ENCODE measurements around the gene CRY2.

The CRY2 gene

DNA sequence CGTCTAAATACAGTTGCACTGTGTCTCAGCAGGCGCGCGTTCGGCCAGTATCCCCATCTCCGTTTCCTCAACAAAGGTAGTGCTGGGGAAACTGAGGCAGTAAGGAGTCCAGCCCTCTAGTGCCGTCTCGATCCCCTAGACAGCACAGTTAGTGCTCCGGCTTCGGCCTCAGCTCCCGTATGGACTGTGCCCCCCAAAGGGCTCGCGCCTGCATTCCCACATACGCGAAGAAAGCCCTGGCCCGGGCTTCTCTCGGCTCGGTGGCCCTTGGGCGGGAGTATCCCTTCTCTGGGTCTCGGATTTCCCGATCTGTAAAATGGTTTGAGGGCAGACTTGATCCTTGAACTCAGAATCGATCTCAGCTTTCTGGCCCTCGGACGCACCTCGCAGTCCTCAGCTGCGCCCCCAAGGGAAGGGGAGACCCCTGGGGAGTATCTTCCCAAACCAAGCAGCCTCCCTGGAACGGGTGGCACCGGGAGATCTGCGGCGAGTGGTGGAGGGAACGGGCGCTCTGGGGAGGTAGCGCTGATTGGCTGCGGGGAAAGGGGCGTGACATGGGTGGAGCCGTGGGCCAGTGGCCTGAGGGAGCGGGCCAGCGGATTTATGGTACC lies 71.2 kb downstream of the CRY2 start:
- peak; percentile 46 for DNase-seq (ENCODE audit: low read depth)

DNA sequence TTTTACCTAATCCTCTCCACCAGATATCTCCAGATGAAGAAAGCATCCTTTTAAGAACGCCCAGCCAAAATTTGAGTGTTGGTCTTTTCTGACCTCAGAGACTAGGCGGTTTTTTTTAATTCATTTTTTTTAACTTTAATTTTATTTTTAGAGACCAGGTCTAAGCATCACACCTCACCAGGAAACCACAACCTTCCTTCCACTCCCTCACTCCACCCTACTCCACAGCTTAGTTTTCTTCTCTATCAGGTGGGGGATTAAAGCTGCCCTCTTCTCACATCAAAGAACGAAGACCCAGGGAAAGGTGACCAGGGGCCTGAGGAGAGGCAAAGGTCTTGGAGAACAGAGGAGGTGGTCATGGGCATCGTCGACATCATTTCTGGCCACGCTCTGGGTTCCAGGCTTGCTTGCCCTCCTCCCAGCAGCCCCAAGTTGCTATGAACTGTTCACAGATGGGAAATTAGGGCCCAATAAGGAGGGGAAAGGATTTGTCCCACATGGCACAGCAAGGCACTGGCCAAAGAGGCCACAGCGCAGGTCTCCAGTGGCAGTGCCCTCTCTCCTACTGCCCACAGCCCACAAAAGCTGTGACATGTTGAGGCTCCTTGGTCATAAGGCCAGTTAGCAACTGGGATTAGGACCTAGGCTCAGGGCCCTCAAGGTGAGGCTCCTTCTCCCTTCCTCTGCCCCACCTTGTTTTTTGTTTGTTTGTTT lies 71.8 kb downstream of the CRY2 start:
- DNase-seq (ENCODE audit: low read depth) = no peak

DNA sequence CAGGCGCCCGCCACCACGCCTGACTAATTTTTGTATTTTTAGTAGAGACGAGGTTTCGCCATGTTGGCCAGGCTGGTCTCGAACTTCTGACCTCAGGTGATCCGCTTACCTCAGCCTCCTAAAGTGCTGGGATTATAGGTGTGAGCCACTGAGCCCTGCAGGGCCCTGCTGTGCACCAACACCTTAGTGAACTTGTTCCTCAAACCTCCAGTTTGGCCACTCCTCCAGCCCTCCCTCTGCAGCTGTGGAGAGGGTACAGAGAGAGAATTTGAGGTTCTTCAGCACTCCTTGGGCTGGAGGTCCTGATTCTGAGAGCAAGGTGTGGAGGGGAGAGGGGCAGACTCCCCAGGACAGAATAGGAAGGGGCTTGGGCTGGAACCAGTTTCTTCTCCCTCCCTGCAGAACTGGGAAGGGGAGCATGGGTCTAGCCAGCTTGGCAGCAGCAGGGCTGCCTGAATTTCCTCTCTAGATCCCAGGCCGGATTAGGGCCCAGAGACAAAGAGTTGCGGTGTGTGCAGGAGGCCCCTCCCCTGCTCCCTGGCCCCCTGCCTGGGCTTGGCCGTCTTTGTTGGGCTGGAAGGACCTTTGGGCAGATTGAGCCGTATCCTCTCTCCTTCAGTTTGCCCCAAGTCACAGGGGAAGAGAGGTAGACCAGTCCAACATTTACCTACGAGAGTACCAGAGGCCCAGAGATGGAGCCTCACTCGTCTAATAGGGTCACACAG lies 72.7 kb downstream of the CRY2 start:
- no peak for DNase-seq (ENCODE audit: low read depth)

DNA sequence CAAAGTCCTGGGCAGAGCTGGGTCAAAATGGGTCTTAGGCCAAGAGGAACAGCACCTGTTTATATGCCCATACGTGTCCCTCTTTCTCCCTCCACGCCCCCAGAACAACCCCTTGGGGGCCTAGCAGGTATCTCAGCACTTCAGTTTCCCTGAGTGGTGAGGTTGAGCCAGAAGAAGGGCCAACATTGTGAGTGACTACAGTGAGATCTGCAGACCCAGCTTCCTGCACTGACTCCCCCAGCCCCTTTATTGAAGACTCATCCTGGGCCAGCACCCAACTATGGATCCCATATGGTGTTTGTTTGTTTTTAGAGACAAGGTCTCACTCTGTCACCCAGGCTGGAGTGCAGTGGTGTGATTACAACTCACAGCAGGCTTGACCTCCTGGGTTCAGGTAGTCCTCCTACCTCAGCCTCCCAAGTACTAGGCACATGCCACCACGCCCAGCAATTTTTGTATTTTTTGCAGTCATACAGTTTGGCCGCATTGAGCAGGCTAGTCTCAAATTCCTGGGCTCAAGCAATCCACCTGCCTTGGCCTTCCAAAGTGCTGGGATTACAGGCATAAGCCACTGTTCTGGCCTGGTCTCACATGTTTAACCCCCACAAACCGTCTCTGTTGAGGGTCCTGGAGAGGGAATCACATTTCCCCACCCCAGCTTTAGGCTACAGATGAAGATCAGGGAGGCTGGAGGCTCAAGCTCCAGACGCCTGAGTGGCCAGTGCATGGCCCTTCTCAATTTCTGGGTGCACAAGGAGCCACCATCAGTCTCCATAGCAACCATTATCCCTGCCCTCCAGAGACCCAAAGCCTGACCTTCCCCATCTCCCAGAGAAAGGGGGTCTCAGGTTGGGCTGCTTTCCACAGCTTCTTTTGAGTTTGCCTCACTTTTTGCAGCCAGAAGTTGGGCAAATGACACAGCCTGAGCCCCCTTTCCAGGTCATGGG lies 73.5 kb downstream of the CRY2 start:
- DNase-seq (ENCODE audit: low read depth) = no peak

DNA sequence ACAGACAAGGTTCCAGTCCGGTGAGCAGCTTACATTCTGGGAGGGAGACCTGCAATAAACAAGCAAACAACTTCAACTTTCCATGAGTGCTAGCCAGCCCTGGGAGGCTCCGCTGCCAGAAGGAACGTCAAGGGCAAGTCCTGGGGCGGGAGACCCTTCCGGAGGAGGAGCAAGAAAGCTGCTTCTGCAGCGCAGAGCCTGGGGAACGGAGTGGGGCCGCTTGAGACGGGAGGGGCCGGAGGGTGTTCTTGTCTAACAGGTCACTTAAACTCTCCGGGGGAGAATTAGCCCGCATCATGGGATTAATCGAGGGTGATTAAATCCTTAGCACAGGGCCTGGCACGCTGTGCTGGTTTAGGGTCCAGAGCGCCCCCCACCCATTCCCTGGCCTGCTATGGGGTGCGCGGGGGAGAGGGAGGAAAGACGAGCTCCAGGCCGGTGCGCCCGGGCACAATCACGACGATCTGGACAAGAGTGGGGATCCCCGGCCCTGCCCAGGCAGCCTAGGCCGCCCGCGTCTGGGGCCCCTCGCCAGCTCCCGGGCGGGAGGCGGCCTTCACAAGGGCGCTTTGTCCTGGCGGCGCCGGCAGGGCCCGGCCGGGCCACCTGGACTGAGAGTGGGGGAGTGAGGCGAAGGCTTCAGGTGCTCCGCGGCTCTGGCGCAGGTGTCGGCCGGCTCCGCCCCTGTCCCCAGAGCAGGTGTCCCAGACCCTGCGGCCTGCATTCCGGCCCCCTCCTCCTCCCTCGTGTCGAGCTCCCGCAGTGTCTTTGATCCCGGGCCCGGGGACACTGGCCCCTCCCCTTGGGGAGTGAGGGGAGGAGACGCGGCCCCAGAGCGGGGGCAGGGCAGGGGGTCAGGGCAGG lies 74.5 kb downstream of the CRY2 start:
- DNase-seq (ENCODE audit: low read depth) = no peak

DNA sequence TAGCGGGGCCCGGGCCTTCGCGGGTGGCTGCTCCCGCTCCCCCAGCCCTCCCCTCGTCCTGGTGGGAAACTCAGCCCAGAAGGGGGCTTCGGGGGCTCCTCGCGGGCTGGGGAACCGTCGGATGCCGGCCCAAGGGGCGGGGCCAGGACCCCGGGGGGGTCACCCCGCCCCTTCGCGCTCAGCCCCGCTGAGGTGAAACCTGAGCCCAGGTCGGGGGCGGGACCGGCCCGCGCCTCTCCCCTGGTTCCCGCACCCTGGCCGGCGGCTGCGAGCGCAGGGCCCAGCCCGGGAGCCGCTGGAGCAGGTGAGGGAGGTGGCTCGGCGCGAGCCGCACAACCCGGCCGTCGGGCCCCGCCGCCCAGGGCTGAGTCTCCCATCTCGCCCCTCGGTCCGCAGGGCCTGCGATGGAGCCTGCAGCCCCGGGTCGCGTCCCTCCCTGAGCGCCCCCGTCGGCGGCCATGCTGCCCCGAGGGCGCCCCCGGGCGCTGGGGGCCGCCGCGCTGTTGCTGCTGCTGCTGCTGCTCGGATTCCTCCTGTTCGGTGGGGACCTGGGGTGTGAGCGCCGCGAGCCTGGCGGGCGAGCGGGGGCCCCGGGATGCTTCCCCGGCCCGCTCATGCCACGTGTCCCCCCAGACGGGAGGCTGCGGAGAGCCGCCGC lies 75.3 kb downstream of the CRY2 start, which contains the start of gene LARGE2:
LARGE2 (plus strand) TSS at position 232 of the 658 bp plus-strand sequence; CDS start at position 459, 227 bp downstream.
- DNase-seq (ENCODE audit: low read depth) = no peak

DNA sequence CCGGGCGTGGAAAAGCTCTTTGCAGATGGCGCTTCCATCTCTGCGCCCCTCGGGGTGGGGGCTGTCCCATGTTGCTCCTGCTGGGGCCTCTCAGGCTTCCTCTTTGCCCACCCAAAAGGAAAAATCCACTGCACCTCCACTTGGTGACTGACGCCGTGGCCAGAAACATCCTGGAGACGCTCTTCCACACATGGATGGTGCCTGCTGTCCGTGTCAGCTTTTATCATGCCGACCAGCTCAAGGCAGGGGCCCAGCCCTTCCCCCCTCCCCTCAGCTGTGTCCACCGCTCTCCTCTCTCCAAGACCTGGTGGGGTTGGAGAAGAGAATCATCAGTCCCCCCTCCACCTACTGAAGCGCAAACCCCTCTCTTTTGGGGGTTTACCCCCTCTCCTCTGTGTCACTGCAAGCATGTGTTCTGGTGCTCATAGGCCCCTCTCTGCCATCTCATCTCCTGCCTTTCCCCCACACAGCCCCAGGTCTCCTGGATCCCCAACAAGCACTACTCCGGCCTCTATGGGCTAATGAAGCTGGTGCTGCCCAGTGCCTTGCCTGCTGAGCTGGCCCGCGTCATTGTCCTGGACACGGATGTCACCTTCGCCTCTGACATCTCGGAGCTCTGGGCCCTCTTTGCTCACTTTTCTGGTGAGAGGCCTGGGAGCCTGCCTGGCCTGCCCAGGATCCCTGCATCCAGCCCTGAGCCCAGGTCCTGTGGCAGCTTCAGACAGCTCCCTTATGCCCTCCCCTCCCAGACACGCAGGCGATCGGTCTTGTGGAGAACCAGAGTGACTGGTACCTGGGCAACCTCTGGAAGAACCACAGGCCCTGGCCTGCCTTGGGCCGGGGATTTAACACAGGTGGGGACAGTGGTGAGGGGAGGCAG lies 77.0 kb downstream of the CRY2 start:
- DNase-seq (ENCODE audit: low read depth) = no peak

DNA sequence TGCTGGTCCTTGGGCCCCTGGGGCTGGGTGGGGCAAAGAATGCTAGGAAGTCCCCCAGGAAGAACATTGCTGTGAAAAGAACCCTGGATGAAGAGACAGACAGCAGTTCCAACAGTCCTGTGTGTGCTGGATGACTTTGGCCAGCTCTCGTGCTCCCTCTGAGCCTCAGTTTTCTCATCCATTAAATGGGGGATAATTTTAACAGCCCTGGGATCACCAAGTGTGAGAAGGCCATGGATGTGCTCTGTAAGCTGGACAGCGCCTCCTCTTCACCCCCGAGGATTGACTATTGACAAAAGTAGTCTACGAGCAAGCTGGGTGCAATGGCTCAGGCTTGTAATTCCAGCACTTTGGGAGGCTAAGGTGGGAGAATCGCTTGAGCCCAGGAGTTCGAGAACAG lies 77.7 kb downstream of the CRY2 start:
- DNase-seq (ENCODE audit: low read depth) = no peak

DNA sequence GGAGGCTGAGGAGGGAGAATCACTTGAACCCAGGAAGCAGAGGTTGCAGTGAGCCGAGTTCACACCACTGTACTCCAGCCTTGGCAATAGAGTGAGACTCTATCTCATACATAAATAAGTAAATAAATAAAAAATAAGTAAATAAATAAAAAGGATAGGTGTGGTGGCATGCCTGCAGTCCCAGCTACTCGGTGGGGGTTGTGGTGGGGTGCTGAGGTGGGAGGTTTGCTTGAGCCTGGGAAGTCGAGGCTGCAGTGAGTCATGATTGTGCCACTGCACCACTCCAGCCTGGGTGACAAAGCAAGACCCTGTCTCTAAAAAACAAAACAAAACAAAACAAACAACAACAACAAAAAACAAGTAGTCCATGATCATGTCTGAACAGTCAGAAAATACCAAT lies 78.3 kb downstream of the CRY2 start:
- DNase-seq (ENCODE audit: low read depth) = no peak

DNA sequence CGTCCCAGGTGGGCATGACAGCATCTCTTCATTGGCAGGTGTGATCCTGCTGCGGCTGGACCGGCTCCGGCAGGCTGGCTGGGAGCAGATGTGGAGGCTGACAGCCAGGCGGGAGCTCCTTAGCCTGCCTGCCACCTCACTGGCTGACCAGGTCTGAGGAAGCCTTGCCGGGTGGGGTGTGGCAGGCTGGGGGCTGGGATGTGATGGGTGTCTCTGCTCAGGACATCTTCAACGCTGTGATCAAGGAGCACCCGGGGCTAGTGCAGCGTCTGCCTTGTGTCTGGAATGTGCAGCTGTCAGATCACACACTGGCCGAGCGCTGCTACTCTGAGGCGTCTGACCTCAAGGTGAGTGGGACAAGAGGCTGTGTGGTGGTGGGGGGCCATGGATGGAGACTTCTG lies 78.7 kb downstream of the CRY2 start:
- no peak for DNase-seq (ENCODE audit: low read depth)

DNA sequence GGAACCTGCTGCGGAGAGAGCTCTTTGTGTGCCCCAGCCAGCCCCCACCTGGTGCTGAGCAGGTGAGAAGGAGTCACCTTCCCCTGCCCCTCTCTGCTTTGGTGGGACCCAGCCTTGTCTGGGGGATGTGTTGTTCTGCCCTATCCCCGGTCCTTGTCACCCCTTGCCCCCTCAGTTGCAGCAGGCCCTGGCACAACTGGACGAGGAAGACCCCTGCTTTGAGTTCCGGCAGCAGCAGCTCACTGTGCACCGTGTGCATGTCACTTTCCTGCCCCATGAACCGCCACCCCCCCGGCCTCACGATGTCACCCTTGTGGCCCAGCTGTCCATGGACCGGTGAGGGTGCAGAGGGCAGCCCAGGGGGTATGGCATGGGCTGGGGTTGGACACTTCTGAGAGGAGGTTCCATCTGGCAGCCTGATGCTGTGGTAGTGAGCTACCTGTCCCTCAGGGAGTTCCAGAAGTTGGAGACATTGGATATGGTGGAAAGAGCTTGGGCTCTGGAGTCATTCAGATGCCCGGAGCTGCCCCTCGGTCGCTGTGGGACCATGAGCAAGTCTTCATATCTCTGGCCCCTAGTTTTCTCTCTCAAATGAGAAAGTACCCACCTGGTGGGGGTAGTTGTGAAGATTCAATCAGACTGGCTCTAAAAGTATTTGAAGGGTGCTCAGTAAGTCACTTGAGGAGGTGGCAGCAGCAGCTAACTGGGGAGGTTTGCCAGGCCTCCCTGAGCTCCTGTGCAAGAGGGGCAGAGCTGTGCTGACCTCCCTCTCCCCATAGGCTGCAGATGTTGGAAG lies 79.5 kb downstream of the CRY2 start:
- no peak for DNase-seq (ENCODE audit: low read depth)

DNA sequence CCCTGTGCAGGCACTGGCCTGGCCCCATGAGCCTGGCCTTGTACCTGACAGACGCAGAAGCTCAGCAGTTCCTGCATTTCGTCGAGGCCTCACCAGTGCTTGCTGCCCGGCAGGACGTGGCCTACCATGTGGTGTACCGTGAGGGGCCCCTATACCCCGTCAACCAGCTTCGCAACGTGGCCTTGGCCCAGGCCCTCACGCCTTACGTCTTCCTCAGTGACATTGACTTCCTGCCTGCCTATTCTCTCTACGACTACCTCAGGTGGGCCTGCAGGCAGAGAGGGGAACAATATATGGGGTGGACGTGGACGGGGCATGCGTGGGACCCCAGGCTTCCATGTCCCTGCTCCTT lies 80.0 kb downstream of the CRY2 start:
- DNase-seq (ENCODE audit: low read depth) = no peak

DNA sequence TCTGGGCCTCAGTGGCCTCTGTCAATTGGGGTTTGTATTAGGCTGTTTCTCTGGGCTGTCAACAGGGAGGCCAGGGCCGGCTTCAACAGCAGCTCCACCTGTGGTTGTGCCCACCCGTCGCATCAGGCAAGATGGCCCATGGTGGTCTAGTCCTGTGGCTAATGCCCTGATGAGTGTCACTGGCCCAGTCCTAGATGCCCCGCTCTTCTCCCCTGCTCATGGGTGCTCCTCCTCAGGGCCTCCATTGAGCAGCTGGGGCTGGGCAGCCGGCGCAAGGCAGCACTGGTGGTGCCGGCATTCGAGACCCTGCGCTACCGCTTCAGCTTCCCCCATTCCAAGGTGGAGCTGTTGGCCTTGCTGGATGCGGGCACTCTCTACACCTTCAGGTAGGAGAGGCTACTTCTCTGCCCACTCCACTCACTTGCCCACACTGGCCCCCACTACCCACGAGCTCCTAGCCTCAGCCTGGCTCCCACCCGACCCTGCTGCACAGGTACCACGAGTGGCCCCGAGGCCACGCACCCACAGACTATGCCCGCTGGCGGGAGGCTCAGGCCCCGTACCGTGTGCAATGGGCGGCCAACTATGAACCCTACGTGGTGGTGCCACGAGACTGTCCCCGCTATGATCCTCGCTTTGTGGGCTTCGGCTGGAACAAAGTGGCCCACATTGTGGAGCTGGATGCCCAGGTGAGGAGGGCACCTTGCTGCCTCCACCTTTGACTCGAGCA lies 80.6 kb downstream of the CRY2 start:
- no peak for DNase-seq (ENCODE audit: low read depth)

DNA sequence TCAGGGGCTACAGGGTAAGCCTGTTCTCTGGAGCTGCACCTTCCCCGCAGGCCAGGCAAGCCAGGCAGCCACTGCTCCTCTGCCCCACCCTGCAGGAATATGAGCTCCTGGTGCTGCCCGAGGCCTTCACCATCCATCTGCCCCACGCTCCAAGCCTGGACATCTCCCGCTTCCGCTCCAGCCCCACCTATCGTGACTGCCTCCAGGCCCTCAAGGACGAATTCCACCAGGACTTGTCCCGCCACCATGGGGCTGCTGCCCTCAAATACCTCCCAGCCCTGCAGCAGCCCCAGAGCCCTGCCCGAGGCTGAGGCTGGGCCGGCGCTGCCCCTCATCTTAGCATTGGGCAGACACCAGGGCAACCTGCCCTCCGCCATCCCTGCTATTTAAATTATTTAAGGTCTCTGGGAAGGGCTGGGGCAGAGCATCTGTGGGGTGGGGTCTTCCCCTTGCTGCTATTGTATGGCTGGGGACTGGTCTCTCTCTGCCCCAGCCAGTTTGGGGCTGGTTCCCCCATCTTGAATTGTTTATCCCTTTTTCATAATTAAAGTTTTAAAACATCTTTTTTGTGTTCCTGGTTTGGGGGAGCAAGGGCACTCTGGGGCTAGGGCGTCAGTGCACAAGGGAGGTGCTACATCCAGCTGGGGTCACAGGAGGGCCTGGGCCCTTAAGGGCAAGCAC lies 81.4 kb downstream of the CRY2 start:
- DNase-seq (ENCODE audit: low read depth) = no peak

DNA sequence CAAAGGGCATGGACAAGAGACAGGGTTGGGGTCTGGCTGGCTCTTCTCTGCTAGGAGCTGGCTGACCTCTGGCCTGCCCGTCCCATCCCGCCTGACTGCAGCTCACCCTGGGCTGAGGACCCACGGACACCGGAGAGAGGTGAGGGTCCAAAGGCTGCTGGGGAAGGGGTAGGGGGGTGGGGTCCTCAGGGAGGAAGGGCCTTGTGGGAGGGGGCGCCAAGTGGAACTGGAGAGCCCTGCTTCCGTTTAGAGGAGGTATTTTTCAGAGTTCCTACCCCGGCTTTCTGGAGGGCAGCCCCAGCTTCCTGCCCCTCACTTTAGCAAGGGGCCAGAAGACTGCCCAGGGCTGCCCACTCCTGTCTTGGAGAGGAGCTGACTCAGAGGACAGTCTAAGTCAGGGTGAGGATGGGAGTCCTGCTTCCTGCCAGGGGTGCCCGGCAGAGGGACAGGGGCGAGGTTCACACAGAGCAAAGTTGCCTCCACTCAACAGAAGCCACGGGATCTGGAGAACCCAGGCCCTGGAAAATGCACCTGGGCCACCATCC lies 82.3 kb downstream of the CRY2 start:
- DNase-seq (ENCODE audit: low read depth) = no peak

DNA sequence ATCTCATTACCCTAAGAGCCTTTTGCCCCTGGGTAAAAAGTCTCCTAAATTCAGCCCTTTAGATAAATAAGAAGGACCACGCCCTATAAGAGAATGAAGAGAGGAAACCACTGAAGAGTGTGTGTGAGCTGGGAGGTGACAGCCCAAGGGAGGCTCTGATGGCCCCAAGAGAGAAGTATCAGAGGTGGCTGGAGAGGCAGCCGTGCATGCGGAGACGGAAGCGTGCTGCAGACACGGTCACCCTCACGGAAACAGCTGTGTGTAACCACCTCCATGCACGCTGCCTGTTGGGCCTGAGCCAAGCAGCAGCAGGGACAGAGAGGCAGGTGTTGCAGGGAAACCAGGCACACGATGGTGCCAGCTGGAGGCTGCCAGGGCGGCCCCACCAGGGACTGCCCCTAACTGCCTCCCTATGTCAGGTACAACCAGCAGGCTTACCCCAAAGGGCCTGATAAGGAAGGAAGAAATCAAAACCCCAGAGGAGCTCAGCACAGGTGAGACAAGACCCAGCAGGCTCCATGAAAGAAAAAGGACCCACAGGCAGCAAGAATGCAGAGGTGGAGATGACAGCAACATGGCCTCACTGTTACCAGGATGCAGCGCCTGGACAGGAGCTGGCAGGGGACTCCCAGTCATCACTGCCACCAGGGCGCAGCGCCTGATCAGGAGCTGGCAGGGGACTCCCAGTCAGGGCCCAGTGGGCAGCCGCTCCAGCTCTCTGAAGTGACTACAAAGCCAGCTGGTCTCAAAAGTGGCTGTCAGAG lies 82.9 kb downstream of the CRY2 start:
- no peak for DNase-seq (ENCODE audit: low read depth)

Data from HS-27A (cell line).